ENCODE measurements around the gene VAMP8.

DNA sequence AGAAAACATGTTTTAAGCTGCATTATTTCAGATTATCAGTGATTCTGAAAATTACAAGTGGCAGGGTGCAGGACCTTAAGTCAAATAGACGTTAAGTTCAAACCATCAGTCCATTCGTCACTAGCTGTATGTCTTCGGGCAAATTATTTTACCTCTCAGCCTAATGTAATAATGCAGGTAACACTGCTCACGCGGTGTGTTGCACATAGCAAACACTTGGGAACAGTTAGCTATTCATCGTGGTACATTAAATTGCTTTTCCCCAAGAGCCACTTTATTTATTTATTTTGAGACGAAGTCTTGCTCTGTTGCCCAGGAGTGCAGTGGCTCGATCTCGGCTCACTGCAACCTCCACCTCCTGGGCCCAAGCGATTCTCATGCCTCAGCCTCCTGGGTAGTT lies 28.3 kb upstream of the VAMP8 start:
- no peak for TF ChIP-seq ZFP3 (CRISPR knock-in tag; IDR thresholded peaks at IDR 0.05)
- no peak for TF ChIP-seq PPARA (CRISPR knock-in tag; IDR thresholded peaks at IDR 0.05; ENCODE audit: borderline replicate concordance)
- no peak for TF ChIP-seq TCF4 (CRISPR knock-in tag; IDR thresholded peaks at IDR 0.05; ENCODE audit: borderline replicate concordance)
- no peak for TF ChIP-seq ARNTL (CRISPR knock-in tag; IDR thresholded peaks at IDR 0.05; ENCODE audit: borderline replicate concordance, low read depth)
- TF ChIP-seq, protein P1, sequence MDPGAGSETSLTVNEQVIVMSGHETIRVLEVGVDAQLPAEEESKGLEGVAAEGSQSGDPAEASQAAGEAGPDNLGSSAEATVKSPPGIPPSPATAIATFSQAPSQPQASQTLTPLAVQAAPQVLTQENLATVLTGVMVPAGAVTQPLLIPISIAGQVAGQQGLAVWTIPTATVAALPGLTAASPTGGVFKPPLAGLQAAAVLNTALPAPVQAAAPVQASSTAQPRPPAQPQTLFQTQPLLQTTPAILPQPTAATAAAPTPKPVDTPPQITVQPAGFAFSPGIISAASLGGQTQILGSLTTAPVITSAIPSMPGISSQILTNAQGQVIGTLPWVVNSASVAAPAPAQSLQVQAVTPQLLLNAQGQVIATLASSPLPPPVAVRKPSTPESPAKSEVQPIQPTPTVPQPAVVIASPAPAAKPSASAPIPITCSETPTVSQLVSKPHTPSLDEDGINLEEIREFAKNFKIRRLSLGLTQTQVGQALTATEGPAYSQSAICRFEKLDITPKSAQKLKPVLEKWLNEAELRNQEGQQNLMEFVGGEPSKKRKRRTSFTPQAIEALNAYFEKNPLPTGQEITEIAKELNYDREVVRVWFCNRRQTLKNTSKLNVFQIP (CRISPR knock-in tag; IDR thresholded peaks at IDR 0.05; ENCODE audit: borderline replicate concordance, low read depth): no peak
- no peak for TF ChIP-seq ZFP30 (CRISPR knock-in tag; IDR thresholded peaks at IDR 0.05)
- TF ChIP-seq, protein P2, sequence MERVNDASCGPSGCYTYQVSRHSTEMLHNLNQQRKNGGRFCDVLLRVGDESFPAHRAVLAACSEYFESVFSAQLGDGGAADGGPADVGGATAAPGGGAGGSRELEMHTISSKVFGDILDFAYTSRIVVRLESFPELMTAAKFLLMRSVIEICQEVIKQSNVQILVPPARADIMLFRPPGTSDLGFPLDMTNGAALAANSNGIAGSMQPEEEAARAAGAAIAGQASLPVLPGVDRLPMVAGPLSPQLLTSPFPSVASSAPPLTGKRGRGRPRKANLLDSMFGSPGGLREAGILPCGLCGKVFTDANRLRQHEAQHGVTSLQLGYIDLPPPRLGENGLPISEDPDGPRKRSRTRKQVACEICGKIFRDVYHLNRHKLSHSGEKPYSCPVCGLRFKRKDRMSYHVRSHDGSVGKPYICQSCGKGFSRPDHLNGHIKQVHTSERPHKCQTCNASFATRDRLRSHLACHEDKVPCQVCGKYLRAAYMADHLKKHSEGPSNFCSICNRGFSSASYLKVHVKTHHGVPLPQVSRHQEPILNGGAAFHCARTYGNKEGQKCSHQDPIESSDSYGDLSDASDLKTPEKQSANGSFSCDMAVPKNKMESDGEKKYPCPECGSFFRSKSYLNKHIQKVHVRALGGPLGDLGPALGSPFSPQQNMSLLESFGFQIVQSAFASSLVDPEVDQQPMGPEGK (CRISPR knock-in tag; IDR thresholded peaks at IDR 0.05; ENCODE audit: borderline replicate concordance): no peak
- TF ChIP-seq BACH2 (CRISPR knock-in tag; IDR thresholded peaks at IDR 0.05; ENCODE audit: borderline replicate concordance): no peak
- no peak for TF ChIP-seq RARB (CRISPR knock-in tag; IDR thresholded peaks at IDR 0.05)
- TF ChIP-seq, protein P3, sequence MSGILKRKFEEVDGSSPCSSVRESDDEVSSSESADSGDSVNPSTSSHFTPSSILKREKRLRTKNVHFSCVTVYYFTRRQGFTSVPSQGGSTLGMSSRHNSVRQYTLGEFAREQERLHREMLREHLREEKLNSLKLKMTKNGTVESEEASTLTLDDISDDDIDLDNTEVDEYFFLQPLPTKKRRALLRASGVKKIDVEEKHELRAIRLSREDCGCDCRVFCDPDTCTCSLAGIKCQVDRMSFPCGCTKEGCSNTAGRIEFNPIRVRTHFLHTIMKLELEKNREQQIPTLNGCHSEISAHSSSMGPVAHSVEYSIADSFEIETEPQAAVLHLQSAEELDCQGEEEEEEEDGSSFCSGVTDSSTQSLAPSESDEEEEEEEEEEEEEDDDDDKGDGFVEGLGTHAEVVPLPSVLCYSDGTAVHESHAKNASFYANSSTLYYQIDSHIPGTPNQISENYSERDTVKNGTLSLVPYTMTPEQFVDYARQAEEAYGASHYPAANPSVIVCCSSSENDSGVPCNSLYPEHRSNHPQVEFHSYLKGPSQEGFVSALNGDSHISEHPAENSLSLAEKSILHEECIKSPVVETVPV (CRISPR knock-in tag; IDR thresholded peaks at IDR 0.05): no peak
- TF ChIP-seq OSR1 (CRISPR knock-in tag; IDR thresholded peaks at IDR 0.05): no peak
- no peak for TF ChIP-seq TOX (CRISPR knock-in tag; IDR thresholded peaks at IDR 0.05; ENCODE audit: borderline replicate concordance)
- no peak for TF ChIP-seq ZC3H10 (CRISPR knock-in tag; IDR thresholded peaks at IDR 0.05)
- TF ChIP-seq, protein P4, sequence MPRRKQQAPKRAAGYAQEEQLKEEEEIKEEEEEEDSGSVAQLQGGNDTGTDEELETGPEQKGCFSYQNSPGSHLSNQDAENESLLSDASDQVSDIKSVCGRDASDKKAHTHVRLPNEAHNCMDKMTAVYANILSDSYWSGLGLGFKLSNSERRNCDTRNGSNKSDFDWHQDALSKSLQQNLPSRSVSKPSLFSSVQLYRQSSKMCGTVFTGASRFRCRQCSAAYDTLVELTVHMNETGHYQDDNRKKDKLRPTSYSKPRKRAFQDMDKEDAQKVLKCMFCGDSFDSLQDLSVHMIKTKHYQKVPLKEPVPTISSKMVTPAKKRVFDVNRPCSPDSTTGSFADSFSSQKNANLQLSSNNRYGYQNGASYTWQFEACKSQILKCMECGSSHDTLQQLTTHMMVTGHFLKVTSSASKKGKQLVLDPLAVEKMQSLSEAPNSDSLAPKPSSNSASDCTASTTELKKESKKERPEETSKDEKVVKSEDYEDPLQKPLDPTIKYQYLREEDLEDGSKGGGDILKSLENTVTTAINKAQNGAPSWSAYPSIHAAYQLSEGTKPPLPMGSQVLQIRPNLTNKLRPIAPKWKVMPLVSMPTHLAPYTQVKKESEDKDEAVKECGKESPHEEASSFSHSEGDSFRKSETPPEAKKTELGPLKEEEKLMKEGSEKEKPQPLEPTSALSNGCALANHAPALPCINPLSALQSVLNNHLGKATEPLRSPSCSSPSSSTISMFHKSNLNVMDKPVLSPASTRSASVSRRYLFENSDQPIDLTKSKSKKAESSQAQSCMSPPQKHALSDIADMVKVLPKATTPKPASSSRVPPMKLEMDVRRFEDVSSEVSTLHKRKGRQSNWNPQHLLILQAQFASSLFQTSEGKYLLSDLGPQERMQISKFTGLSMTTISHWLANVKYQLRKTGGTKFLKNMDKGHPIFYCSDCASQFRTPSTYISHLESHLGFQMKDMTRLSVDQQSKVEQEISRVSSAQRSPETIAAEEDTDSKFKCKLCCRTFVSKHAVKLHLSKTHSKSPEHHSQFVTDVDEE (CRISPR knock-in tag; IDR thresholded peaks at IDR 0.05): no peak

Data from SK-N-SH treated with all-trans-retinoic acid at 6 μM for 48 hours (cell line).